ENCODE results near the gene RNF2.
"Not testable (repeated sequence)": the region's sequence is repeated elsewhere in the genome, so short reads cannot be mapped to it uniquely, and the experiment has no call there.

RNF2 gene

GRCh38 chr1:185050823-185051451, 5.6 kb downstream of the RNF2 start:
- peak; percentile 56 for DNase-seq (ENCODE audit: low spot score)

GRCh38 chr1:185053204-185053603, 7.8 kb downstream of the RNF2 start:
- no peak for DNase-seq (ENCODE audit: low spot score)

GRCh38 chr1:185054365-185055060, 9.2 kb downstream of the RNF2 start:
- no peak for DNase-seq (ENCODE audit: low spot score)

GRCh38 chr1:185058110-185058509, 12.8 kb downstream of the RNF2 start:
- no peak for DNase-seq (ENCODE audit: low spot score)

GRCh38 chr1:185058876-185059275, 13.5 kb downstream of the RNF2 start:
- DNase-seq (ENCODE audit: low spot score), result no peak

- DNase-seq (ENCODE audit: low spot score), result no peak
Observed at GRCh38 chr1:185059950-185060571, 14.7 kb downstream of the RNF2 start.

- DNase-seq (ENCODE audit: low spot score), result no peak
Observed at GRCh38 chr1:185062710-185063370, 17.5 kb downstream of the RNF2 start.

- DNase-seq (ENCODE audit: low spot score), result no peak
Observed at GRCh38 chr1:185063719-185064118, 18.4 kb downstream of the RNF2 start.

- not testable (repeated sequence) for DNase-seq (ENCODE audit: low spot score)
Observed at GRCh38 chr1:185065006-185065405, 19.6 kb downstream of the RNF2 start.

- DNase-seq (ENCODE audit: low spot score), result no peak
Observed at GRCh38 chr1:185066181-185066580, 20.8 kb downstream of the RNF2 start.

- no peak for DNase-seq (ENCODE audit: low spot score)
Observed at GRCh38 chr1:185068341-185068740, 23.0 kb downstream of the RNF2 start.

GRCh38 chr1:185069202-185069772, 23.9 kb downstream of the RNF2 start:
- DNase-seq (ENCODE audit: low spot score), result no peak

GRCh38 chr1:185070051-185070450, 24.7 kb downstream of the RNF2 start:
- no peak for DNase-seq (ENCODE audit: low spot score)

- no peak for DNase-seq (ENCODE audit: low spot score)
Observed at GRCh38 chr1:185073725-185074124, 28.4 kb downstream of the RNF2 start.

GRCh38 chr1:185074307-185074706, 28.9 kb downstream of the RNF2 start:
- DNase-seq (ENCODE audit: low spot score), result no peak

GRCh38 chr1:185075476-185075875, 30.1 kb downstream of the RNF2 start:
- DNase-seq (ENCODE audit: low spot score), result no peak

- no peak for DNase-seq (ENCODE audit: low spot score)
Observed at GRCh38 chr1:185077374-185077773, 32.0 kb downstream of the RNF2 start.

GRCh38 chr1:185080422-185080821, 35.1 kb downstream of the RNF2 start:
- no peak for DNase-seq (ENCODE audit: low spot score)

- DNase-seq (ENCODE audit: low spot score), result no peak
Observed at GRCh38 chr1:185083818-185084217, 38.5 kb downstream of the RNF2 start.

- no peak for DNase-seq (ENCODE audit: low spot score)
Observed at GRCh38 chr1:185087101-185087500, 41.7 kb downstream of the RNF2 start.

GRCh38 chr1:185087746-185088145, 42.4 kb downstream of the RNF2 start:
- DNase-seq (ENCODE audit: low spot score), result no peak

GRCh38 chr1:185091480-185091879, 46.1 kb downstream of the RNF2 start:
- no peak for DNase-seq (ENCODE audit: low spot score)

GRCh38 chr1:185094761-185095160, 49.4 kb downstream of the RNF2 start:
- no peak for DNase-seq (ENCODE audit: low spot score)

All from pons (tissue), 1 donor.